ENCODE results near the gene RBX1.

- TF ChIP-seq EP300 (IDR thresholded peaks at IDR 0.05; ENCODE audit: borderline replicate concordance): no peak
- no peak for TF ChIP-seq MAX (IDR thresholded peaks at IDR 0.05)
- TF ChIP-seq REST (IDR thresholded peaks at IDR 0.05; ENCODE audit: low read depth): no peak
- TF ChIP-seq TCF12 (IDR thresholded peaks at IDR 0.05; ENCODE audit: low read depth): no peak
- no peak for TF ChIP-seq YY1 (IDR thresholded peaks at IDR 0.05; ENCODE audit: low read depth)
- no peak for TF ChIP-seq TAF1 (IDR thresholded peaks at IDR 0.05; ENCODE audit: low read depth)
- no peak for TF ChIP-seq CREB1 (IDR thresholded peaks at IDR 0.05; ENCODE audit: low read depth)
- TF ChIP-seq CEBPB (IDR thresholded peaks at IDR 0.05): no peak
- no peak for TF ChIP-seq EGR1 (IDR thresholded peaks at IDR 0.05)
- no peak for TF ChIP-seq RAD21 (IDR thresholded peaks at IDR 0.05; ENCODE audit: low read depth)
- TF ChIP-seq, protein P1, sequence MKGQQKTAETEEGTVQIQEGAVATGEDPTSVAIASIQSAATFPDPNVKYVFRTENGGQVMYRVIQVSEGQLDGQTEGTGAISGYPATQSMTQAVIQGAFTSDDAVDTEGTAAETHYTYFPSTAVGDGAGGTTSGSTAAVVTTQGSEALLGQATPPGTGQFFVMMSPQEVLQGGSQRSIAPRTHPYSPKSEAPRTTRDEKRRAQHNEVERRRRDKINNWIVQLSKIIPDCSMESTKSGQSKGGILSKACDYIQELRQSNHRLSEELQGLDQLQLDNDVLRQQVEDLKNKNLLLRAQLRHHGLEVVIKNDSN (IDR thresholded peaks at IDR 0.05): no peak
- TF ChIP-seq NFIC (IDR thresholded peaks at IDR 0.05): no peak
These were observed 31.6 kb downstream of the RBX1 start for GRCh38 chr22:40982482-40983385.
